Activated CD8-positive, alpha-beta memory T cell treated with anti-CD3 and anti-CD28 coated beads, Interleukin-2, amount 50 U/mL, for 24 hours (primary cell): ENCODE results near the gene NMNAT2.
"Not testable (repeated sequence)": the region's sequence is repeated elsewhere in the genome, so short reads cannot be mapped to it uniquely, and the experiment has no call there.

Source experiments
- DNase-seq: peaks from one replicate; pipeline ENCODE4 v3.0.0-alpha.2; 2020; ENCODE audit errors: extremely low read depth

The NMNAT2 gene

GRCh38 chr1:183285256-183285655 is 132.9 kb downstream of the NMNAT2 start:
- DNase-seq: no peak

GRCh38 chr1:183284086-183284485 is 134.1 kb downstream of the NMNAT2 start:
- no peak for DNase-seq

- no peak for DNase-seq
These were observed 134.9 kb downstream of the NMNAT2 start for GRCh38 chr1:183283286-183283685.

DNA sequence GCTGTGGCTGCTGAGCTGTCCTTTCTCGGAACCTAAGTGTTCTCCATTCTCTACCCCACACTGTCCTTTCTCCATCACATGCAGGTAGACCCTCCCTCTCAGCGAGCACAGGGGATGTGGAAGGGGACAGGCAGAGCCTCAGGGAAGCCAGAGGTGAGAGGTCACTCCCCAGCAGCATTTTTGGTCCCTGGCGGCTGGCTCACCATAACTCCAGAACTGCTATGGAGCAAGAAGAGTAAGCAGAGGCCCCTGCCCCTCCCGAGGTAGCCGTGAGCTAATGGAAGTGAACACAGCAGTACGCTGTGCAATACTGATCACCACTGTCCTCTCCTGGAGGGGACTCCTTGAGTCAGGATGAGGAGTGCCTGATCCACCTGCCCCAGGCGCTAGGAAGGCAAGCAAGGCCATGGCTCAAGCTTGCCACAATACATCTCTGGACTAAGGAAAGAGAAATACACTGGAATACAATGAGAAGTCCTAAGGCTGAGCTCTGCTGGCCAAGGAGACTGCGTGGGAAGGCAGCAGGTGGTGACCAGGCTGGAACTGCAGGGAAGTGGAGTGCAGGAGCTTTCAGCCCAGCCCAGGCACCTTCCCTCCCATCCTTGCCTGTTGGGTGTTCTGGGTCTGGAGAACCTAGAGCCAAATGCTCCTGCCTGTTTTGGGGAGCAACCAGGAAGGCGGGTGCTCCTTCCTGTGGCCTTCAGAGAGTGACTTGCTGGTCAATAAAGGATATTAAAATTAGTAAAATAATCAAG is 135.9 kb downstream of the NMNAT2 start:
- no peak for DNase-seq

GRCh38 chr1:183281553-183282091 is 136.6 kb downstream of the NMNAT2 start:
- peak; percentile 45 for DNase-seq

DNA sequence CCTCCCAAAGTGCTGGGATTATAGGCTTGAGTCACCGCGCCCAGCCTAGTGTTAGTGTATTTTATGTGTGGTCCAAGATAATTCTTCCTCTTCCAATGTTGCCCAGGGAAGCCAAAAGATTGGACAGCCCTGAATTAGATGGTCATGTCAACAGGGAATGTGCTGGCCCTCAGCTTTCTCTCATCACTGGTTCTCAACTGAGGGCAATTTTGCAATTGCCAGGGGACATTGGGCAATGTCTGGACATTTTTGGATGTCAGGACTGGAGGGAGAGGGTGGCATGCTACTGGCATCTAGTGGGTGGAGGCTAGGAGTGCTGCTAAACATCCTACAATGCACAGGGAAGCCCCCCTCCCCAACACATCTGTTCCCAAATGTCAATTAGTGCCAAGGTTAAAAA is 137.1 kb downstream of the NMNAT2 start:
- no peak for DNase-seq

GRCh38 chr1:183279835-183280234 is 138.3 kb downstream of the NMNAT2 start:
- no peak for DNase-seq

- DNase-seq: no peak
These were observed 139.2 kb downstream of the NMNAT2 start for GRCh38 chr1:183278739-183279591.

GRCh38 chr1:183277821-183278738 is 140.1 kb downstream of the NMNAT2 start:
- DNase-seq: no peak

DNA sequence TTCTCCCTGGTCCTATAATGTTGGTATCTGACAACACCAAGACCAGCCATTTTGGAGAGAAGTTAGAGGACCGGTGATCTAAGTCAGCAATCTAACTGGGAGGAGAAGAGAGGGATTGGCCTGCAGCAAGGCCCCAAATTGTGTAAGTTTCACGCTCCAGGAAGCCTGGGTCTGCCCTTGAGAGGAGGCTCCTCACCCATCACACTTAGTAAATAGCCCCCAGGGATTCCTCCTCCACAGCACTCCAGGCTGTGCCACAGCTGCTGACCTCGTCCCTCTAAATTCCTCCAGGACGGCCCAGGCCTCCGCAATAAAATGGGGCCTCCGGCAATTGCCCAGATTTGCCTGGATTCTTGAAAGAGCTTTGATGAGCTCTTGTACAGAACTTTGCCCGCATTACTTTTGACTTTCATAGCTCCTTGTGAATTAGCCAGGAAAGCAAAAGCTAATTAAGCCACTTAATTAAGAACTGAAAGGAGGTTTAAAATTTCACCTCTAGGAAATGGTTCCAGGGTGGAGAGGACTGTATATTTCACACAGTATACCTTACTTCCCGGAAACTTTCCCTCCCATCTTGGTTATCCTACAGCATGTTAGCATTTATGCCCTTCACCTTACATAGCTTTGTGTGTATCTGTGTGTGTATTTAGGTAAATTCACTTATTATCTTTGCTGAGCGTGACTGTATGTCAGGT is 141.6 kb downstream of the NMNAT2 start:
- no peak for DNase-seq

GRCh38 chr1:183275322-183275721 is 142.9 kb downstream of the NMNAT2 start:
- no peak for DNase-seq

DNA sequence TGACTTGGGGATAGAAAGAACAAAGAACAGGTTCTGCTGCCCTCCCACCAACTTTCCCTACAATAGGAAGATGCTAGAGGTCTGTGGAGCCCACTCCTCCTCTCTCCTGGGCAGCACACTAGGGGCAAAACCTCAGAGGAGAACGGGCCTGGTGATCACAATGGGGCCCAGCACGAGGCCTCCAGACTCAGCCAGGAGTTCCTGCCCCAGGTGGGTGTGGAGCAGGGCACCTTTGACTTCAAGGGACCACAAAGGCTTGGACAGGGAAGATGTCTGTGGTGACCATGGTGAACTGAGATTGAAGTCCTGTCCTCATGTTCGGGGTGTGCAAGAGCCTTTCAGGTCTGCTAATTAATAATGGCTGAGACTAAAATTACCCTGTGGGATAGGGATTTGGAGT is 143.3 kb downstream of the NMNAT2 start:
- no peak for DNase-seq

- not testable (repeated sequence) for DNase-seq
These were observed 144.2 kb downstream of the NMNAT2 start for GRCh38 chr1:183273984-183274383.

DNA sequence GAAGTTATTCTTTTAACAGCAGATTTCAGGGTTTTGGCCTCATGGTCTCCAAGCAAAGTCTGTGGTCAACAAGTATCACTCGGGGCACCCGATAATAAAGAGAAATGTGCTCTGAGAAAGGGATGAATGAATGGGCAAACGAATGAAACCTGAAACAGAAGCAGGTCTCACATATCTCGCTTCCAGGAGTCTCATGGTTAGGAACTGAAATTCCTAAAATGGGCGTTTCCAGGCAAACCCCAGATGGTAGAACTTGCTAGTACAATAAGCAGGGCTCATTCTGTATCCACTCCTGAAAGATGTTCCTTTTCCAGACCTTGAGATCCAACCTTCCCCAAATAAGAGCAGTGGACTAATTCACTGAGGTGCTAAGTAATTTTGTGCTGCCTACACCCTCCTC is 144.9 kb downstream of the NMNAT2 start:
- no peak for DNase-seq

DNA sequence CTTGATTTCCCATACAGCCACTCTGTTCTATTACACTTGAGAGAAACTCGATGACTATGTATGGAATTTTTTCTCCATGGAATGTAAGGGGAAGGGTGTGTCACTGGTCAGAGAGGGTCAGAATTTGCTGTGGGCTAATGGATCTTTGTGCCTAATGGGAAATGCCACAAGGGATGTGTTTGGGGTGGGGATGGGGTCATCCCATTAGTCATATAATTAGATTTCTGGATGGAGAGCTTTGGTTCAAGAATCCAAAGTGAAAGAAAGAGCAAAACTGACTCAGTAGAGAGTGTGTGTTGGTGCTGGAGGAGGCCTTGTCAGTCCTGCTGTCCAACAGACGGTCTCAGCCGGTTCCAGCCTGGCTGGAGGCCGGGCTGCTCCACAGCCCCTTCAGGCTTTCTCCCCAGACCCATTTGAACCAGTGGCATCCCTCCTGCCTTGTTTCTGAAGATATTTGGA is 145.8 kb downstream of the NMNAT2 start:
- no peak for DNase-seq

DNA sequence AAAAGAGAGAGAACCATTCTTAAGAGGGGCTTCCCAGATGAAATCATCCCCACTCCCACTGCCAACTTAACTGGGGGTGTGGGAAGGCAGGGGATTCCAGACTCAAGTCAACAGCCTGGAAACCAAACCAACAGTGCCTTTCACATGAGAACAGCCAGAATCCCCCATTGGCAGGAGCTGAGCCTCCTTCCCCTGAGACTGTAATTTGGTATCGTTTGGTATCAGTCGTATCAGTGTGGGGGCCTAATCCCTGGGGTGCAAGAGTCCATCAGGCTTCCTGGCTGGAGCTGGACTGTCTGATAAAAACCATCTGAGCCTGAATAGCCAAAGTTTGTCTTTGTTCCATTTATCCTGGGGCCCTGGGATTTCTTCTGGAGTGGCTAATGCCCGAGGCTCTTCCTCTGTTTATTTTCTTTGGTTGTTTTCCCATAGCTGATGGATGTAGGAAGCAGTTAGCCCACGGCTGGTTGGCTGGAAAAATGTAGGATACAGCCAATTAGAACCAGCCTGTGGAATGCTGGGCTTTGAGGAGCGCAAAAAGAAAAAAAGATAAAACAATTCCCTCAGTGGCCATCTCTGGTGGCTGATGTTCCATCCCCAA is 147.5 kb downstream of the NMNAT2 start:
- no peak for DNase-seq

GRCh38 chr1:183267646-183268431 is 150.3 kb downstream of the NMNAT2 start:
- no peak for DNase-seq

DNA sequence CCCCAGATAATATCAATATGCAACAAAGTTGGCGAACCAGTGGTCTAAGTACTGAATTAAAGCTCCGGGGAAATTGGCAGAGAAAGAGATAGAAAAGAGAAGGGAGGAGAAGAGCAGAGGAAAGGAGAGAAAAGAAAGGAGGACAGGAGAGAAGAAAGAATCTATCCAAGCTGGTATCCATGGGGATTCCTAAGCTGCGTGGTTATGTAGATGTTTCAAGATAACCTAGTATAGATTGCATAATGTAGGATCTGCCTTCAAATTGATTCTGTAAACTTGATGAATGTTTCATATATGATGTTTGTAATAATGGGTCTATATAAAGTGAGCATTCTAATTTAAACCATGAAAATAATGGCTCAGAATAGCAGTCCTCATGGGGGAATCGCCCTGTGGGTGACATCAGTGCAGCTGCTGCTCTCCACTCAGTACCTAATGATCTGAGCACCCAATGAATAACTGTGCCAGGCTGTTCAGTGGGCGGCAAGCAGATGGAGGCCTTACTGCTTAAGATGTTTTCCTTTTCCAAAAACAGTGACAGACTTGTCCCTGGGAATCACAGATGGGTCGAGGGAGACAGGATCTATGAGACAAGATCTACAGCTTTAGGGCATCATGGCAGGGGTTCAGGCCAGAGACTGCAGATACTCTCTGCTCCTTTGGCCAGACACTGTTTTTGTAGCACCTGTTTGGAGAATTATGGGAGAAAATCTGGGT is 154.1 kb downstream of the NMNAT2 start:
- no peak for DNase-seq

GRCh38 chr1:183262628-183263200 is 155.5 kb downstream of the NMNAT2 start:
- DNase-seq: no peak
